22Rv1 (cell line): Measurements from ENCODE around the gene SMAGP.
A peak's percentile ranks its signal among the peaks of the same experiment; 100 is the strongest.

ENCODE experiments used
- H3K27ac ChIP-seq: fragments of 450-650 bp; 2 replicates; pipeline ENCODE4 v1.5.1; 2017
- ZFX ChIP-seq: fragments of 450-650 bp; IDR thresholded peaks from 2 replicates; pipeline ENCODE4 v1.6.1; 2017; ENCODE audit warnings: antibody characterized with exemption, borderline replicate concordance
- TF ChIP-seq, protein P1 (sequence below): fragments of 450-650 bp; IDR thresholded peaks from 2 replicates; pipeline ENCODE4 v1.5.1; 2017; ENCODE audit warnings: mild to moderate bottlenecking

The SMAGP gene

DNA sequence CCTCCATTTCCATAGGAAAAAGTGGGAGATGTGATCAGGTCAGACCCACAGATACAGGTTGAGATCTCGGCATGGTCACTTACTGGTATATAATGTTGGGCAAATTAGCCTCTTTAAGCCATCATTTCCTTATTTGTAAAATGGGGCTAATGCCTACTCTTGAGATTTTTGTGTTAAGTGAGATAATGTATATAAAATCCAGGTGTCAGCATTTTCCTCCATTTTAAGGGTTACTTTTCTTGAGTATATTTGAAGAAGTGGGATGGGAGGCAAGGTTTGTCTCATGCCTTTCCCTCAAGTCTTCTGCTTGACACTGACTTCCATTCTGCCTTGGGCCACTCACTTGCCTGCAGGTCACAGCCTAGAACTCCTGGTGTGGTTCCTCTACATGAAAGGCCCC is 42.3 kb downstream of the SMAGP start:
- TF ChIP-seq, protein P1, sequence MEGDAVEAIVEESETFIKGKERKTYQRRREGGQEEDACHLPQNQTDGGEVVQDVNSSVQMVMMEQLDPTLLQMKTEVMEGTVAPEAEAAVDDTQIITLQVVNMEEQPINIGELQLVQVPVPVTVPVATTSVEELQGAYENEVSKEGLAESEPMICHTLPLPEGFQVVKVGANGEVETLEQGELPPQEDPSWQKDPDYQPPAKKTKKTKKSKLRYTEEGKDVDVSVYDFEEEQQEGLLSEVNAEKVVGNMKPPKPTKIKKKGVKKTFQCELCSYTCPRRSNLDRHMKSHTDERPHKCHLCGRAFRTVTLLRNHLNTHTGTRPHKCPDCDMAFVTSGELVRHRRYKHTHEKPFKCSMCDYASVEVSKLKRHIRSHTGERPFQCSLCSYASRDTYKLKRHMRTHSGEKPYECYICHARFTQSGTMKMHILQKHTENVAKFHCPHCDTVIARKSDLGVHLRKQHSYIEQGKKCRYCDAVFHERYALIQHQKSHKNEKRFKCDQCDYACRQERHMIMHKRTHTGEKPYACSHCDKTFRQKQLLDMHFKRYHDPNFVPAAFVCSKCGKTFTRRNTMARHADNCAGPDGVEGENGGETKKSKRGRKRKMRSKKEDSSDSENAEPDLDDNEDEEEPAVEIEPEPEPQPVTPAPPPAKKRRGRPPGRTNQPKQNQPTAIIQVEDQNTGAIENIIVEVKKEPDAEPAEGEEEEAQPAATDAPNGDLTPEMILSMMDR: no peak
- TF ChIP-seq ZFX: no peak

DNA sequence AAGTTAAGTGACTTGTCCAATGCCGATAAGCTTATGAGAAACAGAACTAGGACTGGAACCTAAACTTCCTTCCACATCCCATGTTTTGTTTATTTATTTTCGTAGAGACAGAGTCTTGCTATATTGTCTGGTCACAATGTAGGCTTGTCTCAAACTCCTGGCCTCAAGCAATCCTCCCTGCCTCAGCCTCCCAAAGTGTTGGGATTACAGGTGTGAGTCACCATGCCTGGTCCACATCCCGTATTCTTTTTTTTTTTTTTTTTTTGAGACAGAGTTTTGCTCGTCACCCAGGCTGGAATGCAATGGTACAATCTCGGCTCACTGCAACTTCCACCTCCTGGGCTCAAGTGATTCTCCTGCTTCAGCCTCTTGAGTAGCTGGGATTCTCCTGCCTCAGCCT is 43.1 kb downstream of the SMAGP start:
- peak overlapping the region; percentile 99 for H3K27ac ChIP-seq

More for the DNA sequence above, 42.3 kb downstream of the SMAGP start:
- peak overlapping the region; percentile 99 for H3K27ac ChIP-seq

DNA sequence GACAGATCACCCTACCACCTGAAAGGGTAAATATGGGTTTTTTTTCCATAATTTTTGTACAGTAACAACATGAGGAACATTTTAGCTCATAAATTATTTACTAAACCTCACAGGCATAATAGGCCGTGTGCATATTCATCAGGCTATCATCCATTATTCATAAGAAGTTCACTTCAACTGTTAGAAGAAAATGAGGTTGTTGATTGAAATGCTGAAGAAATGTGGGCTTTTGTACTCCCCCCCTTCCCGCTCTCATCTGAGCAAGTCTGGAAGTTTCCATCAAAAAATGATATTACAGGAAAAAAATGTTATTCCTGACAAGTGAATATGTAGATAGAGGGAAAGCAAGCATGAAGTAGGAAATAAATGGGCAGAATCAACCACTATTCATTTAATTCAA is 44.4 kb downstream of the SMAGP start:
- no peak for TF ChIP-seq ZFX
- TF ChIP-seq, protein P1: no peak
- peak overlapping the region; percentile 97 for H3K27ac ChIP-seq

DNA sequence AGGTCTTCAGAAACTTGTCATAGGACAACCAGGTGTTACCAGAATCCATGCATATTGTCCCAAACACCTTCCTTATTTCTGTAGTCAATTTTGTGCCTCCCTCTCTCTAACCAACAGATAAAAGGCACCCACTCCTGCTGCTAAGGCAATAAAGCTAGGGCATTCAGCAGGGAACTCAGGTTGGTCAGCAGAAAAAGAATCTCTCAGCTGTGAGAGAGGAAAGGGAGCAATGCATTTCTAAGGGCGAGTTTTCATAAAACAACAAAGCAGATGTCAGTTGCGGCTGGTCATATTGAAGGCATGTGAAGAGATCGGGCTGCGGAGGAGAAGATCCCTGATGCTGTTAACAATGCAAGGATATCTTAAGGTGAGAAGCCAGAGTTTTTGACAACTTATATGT is 45.0 kb downstream of the SMAGP start:
- peak overlapping the region; percentile 97 for H3K27ac ChIP-seq
- TF ChIP-seq, protein P1: no peak
- no peak for TF ChIP-seq ZFX

DNA sequence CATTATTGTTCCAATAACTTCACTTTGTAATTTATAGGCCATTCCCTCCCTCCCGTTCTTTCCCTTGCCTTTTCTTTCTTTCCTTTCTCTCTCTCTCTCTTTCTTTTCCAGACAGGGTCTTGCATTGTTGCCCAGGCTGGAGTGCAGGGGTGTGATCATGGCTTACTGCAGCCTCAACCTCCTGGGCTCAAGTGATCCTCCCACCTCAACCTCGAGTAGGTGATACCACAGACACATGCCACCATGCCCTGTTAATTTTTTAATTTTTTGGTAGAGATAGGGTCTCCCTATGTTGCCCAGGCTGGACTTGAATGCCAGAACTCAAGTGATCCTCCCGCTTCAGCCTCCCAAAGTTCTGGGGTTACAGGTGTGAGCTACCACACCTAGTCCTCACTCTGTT is 45.6 kb downstream of the SMAGP start:
- H3K27ac ChIP-seq: peak overlapping the region; percentile 97
- no peak for TF ChIP-seq ZFX
- TF ChIP-seq, protein P1: no peak

DNA sequence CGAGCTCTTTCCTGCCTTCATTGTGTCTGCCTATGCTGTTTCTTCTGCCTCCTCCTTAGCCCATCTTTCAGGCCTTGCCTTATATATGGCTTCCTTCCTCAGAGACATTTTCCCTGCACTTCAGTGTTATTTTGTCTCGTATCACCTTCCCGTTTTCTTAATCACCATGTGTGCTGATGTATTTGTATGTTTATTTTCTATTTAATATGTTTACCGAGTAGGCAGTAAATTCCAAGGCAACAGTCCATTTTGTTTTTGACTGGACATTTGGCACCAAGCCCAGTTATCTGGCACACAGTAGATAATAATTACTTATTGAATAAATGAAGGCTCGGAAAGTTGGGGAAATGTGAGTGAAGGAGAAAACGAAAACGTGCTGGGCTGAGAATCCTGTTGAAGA is 47.8 kb downstream of the SMAGP start:
- peak overlapping the region; percentile 97 for H3K27ac ChIP-seq
- no peak for TF ChIP-seq ZFX
- TF ChIP-seq, protein P1: no peak

DNA sequence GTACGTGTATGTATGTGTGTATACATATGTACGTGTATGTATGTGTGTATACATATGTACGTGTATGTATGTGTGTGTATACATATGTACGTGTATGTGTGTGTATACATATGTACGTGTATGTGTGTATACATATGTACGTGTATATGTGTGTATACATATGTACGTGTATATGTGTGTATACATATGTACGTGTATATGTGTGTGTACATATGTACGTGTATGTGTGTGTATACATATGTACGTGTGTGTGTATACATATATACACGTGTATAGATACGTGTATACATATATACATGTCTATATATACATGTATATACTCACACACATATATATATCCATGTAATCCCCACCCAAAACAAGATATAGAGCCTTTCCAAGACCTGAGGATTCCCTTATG is 50.4 kb downstream of the SMAGP start:
- H3K27ac ChIP-seq: peak overlapping the region; percentile 97

DNA sequence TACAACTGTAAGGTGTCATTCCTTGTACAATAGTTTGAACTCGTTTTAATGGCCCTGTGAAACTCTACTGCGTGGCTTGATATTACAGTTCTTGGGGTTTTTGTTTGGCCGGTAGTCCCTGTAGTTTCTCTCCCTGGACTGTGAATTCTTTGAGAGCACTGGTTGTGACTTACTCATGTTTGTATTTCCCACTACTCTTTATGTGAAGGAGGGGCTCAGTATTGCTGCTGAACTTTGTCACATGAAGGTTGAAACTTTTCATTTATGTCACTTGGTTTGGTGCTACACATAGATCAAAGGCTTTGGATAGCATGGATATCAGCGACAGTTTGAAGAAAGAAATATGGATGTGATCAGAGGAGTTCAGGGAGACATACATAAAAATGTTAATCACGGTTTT is 50.9 kb downstream of the SMAGP start:
- TF ChIP-seq ZFX: no peak
- TF ChIP-seq, protein P1: no peak
- peak overlapping the region; percentile 97 for H3K27ac ChIP-seq
